K562 (cell line): ENCODE data around the gene SUN5. TPM values are rescaled to one million over a fixed set of nuclear protein-coding genes. Genes with fewer than 3 reads are reported as not detected.

Experiments
- ATAC-seq: fragments of 200-7000 bp; cut with Tn5 transposase; 3 replicates; pipeline ENCODE4 v1.9.1; 2020; ENCODE audit warnings: moderate library complexity
- BruUV-seq: library from RNA; stranded (reverse); fragments of 400-500 nt; replicated peaks from 2 replicates; lab custom pipeline; 2021; lab: Mats Ljungman, UMichigan
- CTCF ChIA-PET: fragments of 300-600 bp; formaldehyde crosslinking; extraction: SDS; loops from one replicate; lab custom pipeline; 2021; ENCODE audit warnings: low intra/inter-chr PET ratio; lab: Yijun Ruan, JAX
- POLR2A ChIA-PET: fragments of 300-600, 350-650 bp; sonication (Branson Sonifier 250); formaldehyde crosslinking; extraction: SDS; loops from one replicate; lab custom pipeline; 2021; ENCODE audit warnings: antibody characterized with exemption, inconsistent platforms; lab: Yijun Ruan, JAX
- DNase-seq, 4 experiments: peaks; one replicate each; pipeline versions ENCODE4 v3.0.0 to v3.0.0-alpha.2; 2011 to 2018; ENCODE audit warnings: low spot score in 3 of 4, mixed read lengths in 3 of 4; ENCODE audit errors: extremely low read depth in 1 of 4
- FAIRE-seq: peaks from 2 replicates; lab custom pipeline; 2011; peaks lifted over from hg19 to GRCh38; lab: Jason Lieb, UNC
- H2AFZ ChIP-seq: 2 replicates; pipeline ENCODE4 v1.6.0; 2011; ENCODE audit warnings: low read depth, low read length, control low read depth, inconsistent platforms
- H3K27ac ChIP-seq: fragments of 200-600 bp; 3 replicates; pipeline ENCODE4 v1.8.0; 2011; ENCODE audit warnings: low read depth, mild to moderate bottlenecking, control low read depth, inconsistent platforms, low read length, moderate library complexity, mixed read lengths; ENCODE audit errors: extremely low read depth
- H3K27me3 ChIP-seq, 2 experiments: fragments of 300-600 bp in 1 of 2; 2 replicates in 1 of 2; 3 replicates in 1 of 2; pipeline versions ENCODE4 v1.6.0 to v1.8.0; 2011; ENCODE audit warnings: inconsistent platforms in 2 of 2, low read length in 2 of 2, mild to moderate bottlenecking in 1 of 2, mixed read lengths in 1 of 2, moderate library complexity in 1 of 2; ENCODE audit not compliant: control insufficient read depth in 2 of 2, insufficient read depth in 2 of 2
- H3K36me3 ChIP-seq: fragments of 300-600 bp; 3 replicates; pipeline ENCODE4 v1.8.0; 2011; ENCODE audit warnings: mild to moderate bottlenecking, low read length, inconsistent platforms; ENCODE audit not compliant: control insufficient read depth, insufficient read depth
- H3K4me1 ChIP-seq, 2 experiments: fragments of 200-600 bp in 1 of 2; replicated peaks in 1 of 2; 2 replicates in 1 of 2; 3 replicates in 1 of 2; pipeline versions ENCODE4 v1.5.1 to v1.8.0; 2011; ENCODE audit warnings: inconsistent platforms in 2 of 2, low read length in 2 of 2, mild to moderate bottlenecking in 1 of 2, mixed read lengths in 1 of 2, moderate library complexity in 1 of 2; ENCODE audit not compliant: control insufficient read depth in 2 of 2, insufficient read depth in 2 of 2
- H3K4me2 ChIP-seq: 2 replicates; pipeline ENCODE4 v1.6.1; 2011; ENCODE audit warnings: low read length, control low read depth, inconsistent platforms, mixed read lengths; ENCODE audit not compliant: insufficient read depth
- H3K4me3 ChIP-seq: fragments of 200-600 bp; sonication (generic), shearing (Covaris generic); 2 replicates; pipeline ENCODE4 v1.5.1; 2016; ENCODE audit warnings: control low read depth, inconsistent platforms
- H3K79me2 ChIP-seq: fragments of 200-600 bp; 3 replicates; pipeline ENCODE4 v1.8.0; 2011; ENCODE audit warnings: low read length, inconsistent platforms; ENCODE audit not compliant: control insufficient read depth, insufficient read depth
- H3K9ac ChIP-seq, 2 experiments: 2 replicates each; pipeline versions ENCODE4 v1.6.0 to v1.6.1; 2011; ENCODE audit warnings: low read depth in 2 of 2, low read length in 2 of 2, control low read depth in 1 of 2, inconsistent platforms in 1 of 2, mild to moderate bottlenecking in 1 of 2, mixed read lengths in 1 of 2; ENCODE audit not compliant: insufficient read depth in 1 of 2
- H3K9me1 ChIP-seq: one replicate; pipeline ENCODE4 v1.6.0; 2011; ENCODE audit warnings: inconsistent platforms, mild to moderate bottlenecking, low read length, moderate library complexity; ENCODE audit not compliant: control insufficient read depth, insufficient read depth
- H3K9me3 ChIP-seq: replicated peaks from 2 replicates; pipeline ENCODE4 v1.5.1; 2011; ENCODE audit warnings: low read depth, low read length, inconsistent platforms; ENCODE audit not compliant: control insufficient read depth, insufficient read depth
- H4K20me1 ChIP-seq: replicated peaks from 2 replicates; pipeline ENCODE4 v1.6.1; 2011; ENCODE audit warnings: low read length, inconsistent platforms, mixed read lengths; ENCODE audit not compliant: control insufficient read depth, insufficient read depth
- AFF1 ChIP-seq, 2 experiments: fragments of 450-650 bp; IDR thresholded peaks; 2 replicates each; pipeline ENCODE4 v1.6.1; 2018; ENCODE audit warnings: mild to moderate bottlenecking in 2 of 2, low read depth in 1 of 2; ENCODE audit not compliant: partially characterized antibody in 2 of 2
- CBX1 ChIP-seq: sonication (generic); IDR thresholded peaks from 2 replicates; pipeline ENCODE4 v1.6.1; 2016; ENCODE audit warnings: antibody characterized with exemption, low read depth, mild to moderate bottlenecking
- CBX5 ChIP-seq: IDR thresholded peaks from 2 replicates; pipeline ENCODE4 v1.6.1; 2014; ENCODE audit warnings: low read depth, borderline replicate concordance
- CXXC5 ChIP-seq: fragments of 250-450 bp; sonication (Bioruptor Pico); IDR thresholded peaks from 2 replicates; pipeline ENCODE4 v1.8.0; 2022; ENCODE audit warnings: inconsistent platforms, mild to moderate bottlenecking, moderate library complexity
- GABPB1 ChIP-seq: sonication (generic); formaldehyde crosslinking; IDR thresholded peaks from 2 replicates; pipeline ENCODE4 v1.8.0; 2022; ENCODE audit warnings: mild to moderate bottlenecking, missing genetic modification reagents
- HLTF ChIP-seq: fragments of 450-650 bp; IDR thresholded peaks from 2 replicates; pipeline ENCODE4 v1.6.1; 2016
- NFYB ChIP-seq: IDR thresholded peaks from 2 replicates; pipeline ENCODE4 v1.6.1; 2011; ENCODE audit warnings: mild to moderate bottlenecking, moderate library complexity; ENCODE audit not compliant: insufficient read length; ENCODE audit errors: extremely low read depth
- RBM34 ChIP-seq: fragments of 200-400 bp; formaldehyde crosslinking; IDR thresholded peaks from 2 replicates; pipeline ENCODE4 v1.6.1; 2018; ENCODE audit warnings: low read length, borderline replicate concordance; ENCODE audit not compliant: insufficient read depth
- TEAD1 ChIP-seq, 2 experiments: fragments of 450-650 bp in 1 of 2; sonication (generic) in 1 of 2; formaldehyde crosslinking; IDR thresholded peaks; 2 replicates each; pipeline versions ENCODE4 v1.4.0 to v1.8.0; 2020 to 2022; ENCODE audit warnings: mild to moderate bottlenecking in 2 of 2, missing genetic modification reagents in 1 of 2
- USF1 ChIP-seq: sonication (generic); formaldehyde crosslinking; IDR thresholded peaks from 2 replicates; pipeline ENCODE4 v1.9.0; 2022; ENCODE audit warnings: mild to moderate bottlenecking, missing genetic modification reagents
- ZFP30 ChIP-seq: fragments of 250-450 bp; sonication (Bioruptor Pico); IDR thresholded peaks from 2 replicates; pipeline ENCODE4 v1.8.0; 2022; ENCODE audit warnings: moderate library complexity, mild to moderate bottlenecking, inconsistent platforms, borderline replicate concordance
- ZNF175 ChIP-seq: fragments of 200-800 bp; sonication (Bioruptor generic); IDR thresholded peaks from 2 replicates; pipeline ENCODE4 v1.6.1; 2016; ENCODE audit warnings: low read depth, mild to moderate bottlenecking, missing genetic modification characterization, missing compliant biosample characterization
- ZNF232 ChIP-seq: sonication (generic); formaldehyde crosslinking; IDR thresholded peaks from 2 replicates; pipeline ENCODE4 v1.8.0; 2022; ENCODE audit warnings: mild to moderate bottlenecking, missing genetic modification reagents
- ZNF436 ChIP-seq: fragments of 250-450, 450-650 bp; sonication (Bioruptor Pico); formaldehyde crosslinking; IDR thresholded peaks from 2 replicates; pipeline ENCODE4 v1.7.0; 2020; ENCODE audit warnings: mild to moderate bottlenecking
- WGBS: fragments of 100-300 bp; shearing (Covaris generic); methylation state at CpG from one replicate; pipeline ENCODE4 v1.1.6; 2016; ENCODE audit warnings: low coverage, mixed read lengths; ENCODE audit not compliant: insufficient coverage; ENCODE audit errors: missing lambda C conversion rate; 5-methylcytosine and 5-hydroxymethylcytosine counted together
- in situ Hi-C: fragments of 300-500 bp; cut with MboI; formaldehyde crosslinking; loops from 4 replicates; pipeline ENCODE4 v1.15.0; 2018; ENCODE audit warnings: inconsistent platforms, mixed read lengths
- intact Hi-C: fragments of 100-400 bp; cut with micrococcal nuclease; formaldehyde crosslinking; loops from 2 replicates; pipeline ENCODE4 v1.14.2; 2022
- polyA plus RNA-seq, 8 experiments: library from polyadenylated mRNA; depleted of rRNA in 4 of 8; stranded (reverse) in 5 of 8; unstranded in 3 of 8; fragments of >200 nt; fragmentation: Nextera tagmentation in 2 of 8; fragmentation: Illumina TruSeq in 1 of 8; extraction: Ambion mirVana in 2 of 8; extraction: Trizol in 1 of 8; gene quantifications; 2 replicates each; pipeline versions ENCODE4 v1.2.1 to v1.2.3, GENCODE V29; 2011 to 2014; ENCODE audit warnings: inconsistent platforms in 1 of 8, missing spikeins in 1 of 8
- total RNA-seq, 7 experiments: library from RNA; depleted of rRNA in 6 of 7; stranded (reverse); fragments of >200 nt in 6 of 7; fragmentation: Illumina TruSeq in 2 of 7; extraction: Trizol in 2 of 7; gene quantifications; 2 replicates each; pipeline versions ENCODE4 v1.2.1 to v1.2.3, GENCODE V29; 2011 to 2021; ENCODE audit warnings: low replicate concordance in 1 of 7
- TF ChIP-seq, protein P1 (sequence below): fragments of 250-450 bp; sonication (Bioruptor Pico); IDR thresholded peaks from 2 replicates; pipeline ENCODE4 v1.6.1; 2021; ENCODE audit warnings: mild to moderate bottlenecking
- TF ChIP-seq, protein P2 (sequence below): fragments of 450-650 bp; formaldehyde crosslinking; IDR thresholded peaks from 2 replicates; pipeline ENCODE4 v1.4.0; 2020; ENCODE audit warnings: mild to moderate bottlenecking, moderate library complexity

The SUN5 gene
- total and polyA plus RNA-seq, 9 of the 15 experiments (the other 6 are each of a cell fraction or from before 2014, with no cell fraction given), result not detected

GRCh38 chr20:32946629-32947028, 57.6 kb downstream of the SUN5 start:
- Histone ChIP-seq H3K4me3 (no peak overlapping the region), H4K20me1 (no peaks in the 10 kb centered on the region), H3K36me3 (no peaks in the 10 kb centered on the region), H3K79me2 (no peaks in the 10 kb centered on the region), H3K9me3 (no peaks in the 10 kb centered on the region), H3K4me2 (no peak overlapping the region), H3K9me1 (no peaks in the 10 kb centered on the region), H2AFZ (no peak overlapping the region), H3K4me1 (no peaks in the 10 kb centered on the region), H3K27ac (no peak overlapping the region), H3K9ac (no peak overlapping the region), H3K27me3 (peaks cover 0 to 11% of the 10 kb centered on the region in 2 experiments; a peak in 2 of 5 replicates)
- ATAC-seq, result no peak
- in situ Hi-C loops, result loop anchor here (5.0 kb wide), 1 partner anchor 44 kb away; no protein-coding TSS in a partner anchor
- no TSS peak for BruUV-seq
- intact Hi-C loops, result no loop called here
- no peak for FAIRE-seq
- no peak for DNase-seq
- 0% methylated on average over 1 of the region's 1 CpG for WGBS
- ChIA-PET POLR2A (interaction anchor here (0.6 to 1.6 kb wide), 4 partner anchors 12 to 129 kb away, joined by 3 to 5 read pairs (median 4); no protein-coding TSS in a partner anchor), CTCF (interaction anchor here (1.7 kb wide), 1 partner anchor 43 kb away, joined by 6 read pairs; no protein-coding TSS in a partner anchor)
- TF ChIP-seq, protein P1, sequence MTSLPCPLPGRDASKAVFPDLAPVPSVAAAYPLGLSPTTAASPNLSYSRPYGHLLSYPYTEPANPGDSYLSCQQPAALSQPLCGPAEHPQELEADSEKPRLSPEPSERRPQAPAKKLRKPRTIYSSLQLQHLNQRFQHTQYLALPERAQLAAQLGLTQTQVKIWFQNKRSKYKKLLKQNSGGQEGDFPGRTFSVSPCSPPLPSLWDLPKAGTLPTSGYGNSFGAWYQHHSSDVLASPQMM, result no peak
- no peak for TF ChIP-seq ZFP30 (CRISPR knock-in tag)
- TF ChIP-seq HLTF, result no peak
- no peak for TF ChIP-seq CXXC5 (CRISPR knock-in tag)
- TF ChIP-seq ZNF436 (CRISPR knock-in tag), result no peak
- TF ChIP-seq, protein P2, sequence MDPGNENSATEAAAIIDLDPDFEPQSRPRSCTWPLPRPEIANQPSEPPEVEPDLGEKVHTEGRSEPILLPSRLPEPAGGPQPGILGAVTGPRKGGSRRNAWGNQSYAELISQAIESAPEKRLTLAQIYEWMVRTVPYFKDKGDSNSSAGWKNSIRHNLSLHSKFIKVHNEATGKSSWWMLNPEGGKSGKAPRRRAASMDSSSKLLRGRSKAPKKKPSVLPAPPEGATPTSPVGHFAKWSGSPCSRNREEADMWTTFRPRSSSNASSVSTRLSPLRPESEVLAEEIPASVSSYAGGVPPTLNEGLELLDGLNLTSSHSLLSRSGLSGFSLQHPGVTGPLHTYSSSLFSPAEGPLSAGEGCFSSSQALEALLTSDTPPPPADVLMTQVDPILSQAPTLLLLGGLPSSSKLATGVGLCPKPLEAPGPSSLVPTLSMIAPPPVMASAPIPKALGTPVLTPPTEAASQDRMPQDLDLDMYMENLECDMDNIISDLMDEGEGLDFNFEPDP (CRISPR knock-in tag), result no peak
- no peak for TF ChIP-seq TEAD1 (CRISPR knock-in tag; IDR thresholded peaks at IDR 0.05)
- no peak for TF ChIP-seq ZNF232
- no peak for TF ChIP-seq RBM34
- TF ChIP-seq ZNF175 (CRISPR knock-in tag), result no peak
- no peak for TF ChIP-seq USF1 (CRISPR knock-in tag)
- no peak for TF ChIP-seq NFYB
- TF ChIP-seq CBX5, result no peak
- no peak for TF ChIP-seq GABPB1
- TF ChIP-seq CBX1, result no peak
- TF ChIP-seq AFF1 (IDR thresholded peaks at IDR 0.05; ENCODE audit: low read depth in 1 of 2, partially characterized antibody in 2 of 2), result no peak
